ENCODE results near the gene MAGI1.

GRCh38 chr3:65344846-65345245 is 693.9 kb downstream of the MAGI1 start:
- TF ChIP-seq POLR2A (IDR thresholded peaks at IDR 0.05; ENCODE audit: low read depth, low read length), result no peak
- TF ChIP-seq POLR2AphosphoS5 (IDR thresholded peaks at IDR 0.05; ENCODE audit: low read depth, low read length), result no peak

Measured in GM12892 (cell line).